ENCODE data around the gene FRMD7. TPM values are rescaled to one million over a fixed set of nuclear protein-coding genes. Genes with fewer than 3 reads are reported as not detected.

FRMD7 gene
- total and polyA plus RNA-seq, 10 of the 15 experiments (the other 5 are each of a cell fraction or from before 2014, with no cell fraction given) = 0.03 to 0.94 TPM; not detected in 8

GRCh38 chrX:132063862-132064261 is 64.0 kb downstream of the FRMD7 start (continued):
- no peak for TF ChIP-seq CHD4 (IDR thresholded peaks at IDR 0.05)
- TF ChIP-seq TBL1XR1 (IDR thresholded peaks at IDR 0.05; ENCODE audit: low read depth, low read length) = no peak
- no peak for TF ChIP-seq NR2F1 (conservative IDR thresholded peaks at IDR 0.05)
- no peak for TF ChIP-seq NR2C1 (IDR thresholded peaks at IDR 0.05)
- TF ChIP-seq FOXK2 (IDR thresholded peaks at IDR 0.05) = no peak
- no peak for TF ChIP-seq HDGF (IDR thresholded peaks at IDR 0.05)

- SMC1A ChIA-PET (ENCODE audit: uncharacterized antibody, unreplicated experiment) = interaction anchor here (1.0 to 2.6 kb wide), 3 partner anchors 9 to 31 kb away, joined by 3 to 9 read pairs (median 8); no protein-coding TSS in a partner anchor
- TF ChIP-seq RUNX3 (IDR thresholded peaks at IDR 0.05; ENCODE audit: low read length) (no peak), CTCF (IDR thresholded peaks at IDR 0.05 in 2 of 3, conservative IDR thresholded peaks at IDR 0.05 in 1 of 3; ENCODE audit: control insufficient read depth in 2 of 3, extremely low read depth in 1 of 3, insufficient read depth in 1 of 3, low read depth in 3 of 3, low read length in 3 of 3) (no peak), NFYB (IDR thresholded peaks at IDR 0.05; ENCODE audit: insufficient read depth, low read depth, low read length) (no peak), SP1 (IDR thresholded peaks at IDR 0.05; ENCODE audit: low read depth, low read length) (no peak), CREM (IDR thresholded peaks at IDR 0.05; ENCODE audit: low read depth) (no peak), NR2F1 (conservative IDR thresholded peaks at IDR 0.05) (no peak), MYC (IDR thresholded peaks at IDR 0.05; ENCODE audit: insufficient read depth, insufficient read length, insufficient replicate concordance, low read length, severe bottlenecking) (no peak), TCF3 (IDR thresholded peaks at IDR 0.05; ENCODE audit: borderline replicate concordance, insufficient read depth, low read depth, low read length) (no peak), USF2 (IDR thresholded peaks at IDR 0.05; ENCODE audit: borderline replicate concordance, low read depth, low read length) (no peak), DPF2 (IDR thresholded peaks at IDR 0.05) (no peak), NR2C1 (IDR thresholded peaks at IDR 0.05) (no peak), BHLHE40 (IDR thresholded peaks at IDR 0.05; ENCODE audit: borderline replicate concordance in 1 of 2, low read depth in 2 of 2, low read length in 1 of 2) (no peak)
- no peak overlapping the region for H2AFZ ChIP-seq (ENCODE audit: control insufficient read depth, low read depth, low read length)
Observed at GRCh38 chrX:132063334-132063733, 64.5 kb downstream of the FRMD7 start.

More at GRCh38 chrX:132063334-132063733, 64.5 kb downstream of the FRMD7 start:
- Histone ChIP-seq H3K27me3 (replicated peaks in 1 of 2; ENCODE audit: control insufficient read depth in 2 of 2, insufficient read depth in 2 of 2, low read length in 1 of 2) (no peaks in the 10 kb centered on the region), H3K9me3 (replicated peaks; ENCODE audit: control insufficient read depth, insufficient read depth, low read length) (no peaks in the 10 kb centered on the region), H3K9ac (ENCODE audit: control insufficient read depth, insufficient read depth, low read length) (no peak overlapping the region), H3K36me3 (ENCODE audit: control insufficient read depth in 2 of 2, insufficient read depth in 2 of 2, low read length in 1 of 2) (peaks cover 0 to 1% of the 10 kb centered on the region in 2 experiments; a peak in 1 of 4 replicates), H3K27ac (ENCODE audit: control insufficient read depth, insufficient read depth) (no peak overlapping the region), H4K20me1 (ENCODE audit: control insufficient read depth, insufficient read depth) (no peaks in the 10 kb centered on the region), H3K79me2 (ENCODE audit: control insufficient read depth, insufficient read depth, low read length) (no peaks in the 10 kb centered on the region; the same call in 1 of the 2 replicates), H3K4me3 (no peak overlapping the region), H3K4me1 (ENCODE audit: control insufficient read depth, insufficient read depth, low read length) (no peaks in the 10 kb centered on the region), H3K4me2 (ENCODE audit: control insufficient read depth, insufficient read depth) (no peak overlapping the region)
- POLR2A ChIA-PET = no interaction called here
- no peak for FAIRE-seq
- no peak for ATAC-seq
- RAD21 ChIA-PET (ENCODE audit: unreplicated experiment) = interaction anchor here (1.3 kb wide), 1 partner anchor 8 kb away, joined by 5 read pairs; no protein-coding TSS in a partner anchor
- no TSS peak for BruUV-seq (replicated peaks)
- 51% methylated on average over 3 of the region's 3 CpGs for WGBS (ENCODE audit: insufficient coverage, insufficient replicate concordance, low lambda C conversion rate, missing lambda C conversion rate)
- in situ Hi-C loops (cut with MboI) (no loop called here), intact Hi-C loops (cut with micrococcal nuclease; ENCODE audit: unreplicated experiment) (no loop called here)
- no peak for DNase-seq (ENCODE audit: low read depth, low spot score)
- CTCF ChIA-PET = interaction anchor here (1.4 to 2.0 kb wide), 2 partner anchors 12 to 29 kb away, joined by 4 to 6 read pairs; no protein-coding TSS in a partner anchor
